Endodermal cell (in vitro differentiated cells): Measurements from ENCODE around the gene KDM1A. TPM values are rescaled to one million over a fixed set of nuclear protein-coding genes. Genes with fewer than 3 reads are reported as not detected.
A peak's percentile ranks its signal among the peaks of the same experiment; 100 is the strongest.

Experiments used
- DNase-seq: peaks from one replicate; pipeline ENCODE4 v3.0.0-alpha.2; 2017
- H3K27ac ChIP-seq: 2 replicates; pipeline ENCODE4 v1.5.1; 2013; ENCODE audit warnings: mild to moderate bottlenecking, low read depth, low read length, moderate library complexity
- H3K27me3 ChIP-seq: 2 replicates; pipeline ENCODE4 v1.6.1; 2013; ENCODE audit warnings: mild to moderate bottlenecking, low read length, moderate library complexity; ENCODE audit not compliant: insufficient read depth, control insufficient read depth, poor library complexity, severe bottlenecking
- H3K36me3 ChIP-seq: 2 replicates; pipeline ENCODE4 v1.7.0; 2013; ENCODE audit warnings: mild to moderate bottlenecking, low read length, moderate library complexity; ENCODE audit not compliant: control insufficient read depth, insufficient read depth
- H3K4me1 ChIP-seq: one replicate; pipeline ENCODE4 v1.7.0; 2013; ENCODE audit warnings: low read length; ENCODE audit not compliant: control insufficient read depth, insufficient read depth
- H3K4me3 ChIP-seq: 2 replicates; pipeline ENCODE4 v1.5.1; 2013; ENCODE audit warnings: mild to moderate bottlenecking, low read length, moderate library complexity
- H3K9ac ChIP-seq: 2 replicates; pipeline ENCODE4 v1.6.1; 2013; ENCODE audit warnings: mild to moderate bottlenecking, low read length, moderate library complexity; ENCODE audit not compliant: poor library complexity, severe bottlenecking; ENCODE audit errors: extremely low read depth
- H3K9me3 ChIP-seq: 2 replicates; pipeline ENCODE4 v1.6.1; 2013; ENCODE audit warnings: mild to moderate bottlenecking, low read length, moderate library complexity; ENCODE audit not compliant: control insufficient read depth
- H3K27ac Mint-ChIP-seq: 2 replicates; pipeline ENCODE4 v1.8.0; 2020; ENCODE audit warnings: mixed read lengths
- H3K27me3 Mint-ChIP-seq: 2 replicates; pipeline ENCODE4 v1.8.0; 2021; ENCODE audit warnings: mild to moderate bottlenecking, mixed read lengths; ENCODE audit not compliant: insufficient read depth
- H3K36me3 Mint-ChIP-seq: 2 replicates; pipeline ENCODE4 v1.8.0; 2020; ENCODE audit warnings: low read depth, mixed read lengths
- H3K4me1 Mint-ChIP-seq: 2 replicates; pipeline ENCODE4 v1.8.0; 2020; ENCODE audit warnings: mixed read lengths
- H3K4me3 Mint-ChIP-seq: 2 replicates; pipeline ENCODE4 v1.8.0; 2020; ENCODE audit warnings: mild to moderate bottlenecking, moderate library complexity, mixed read lengths
- H3K9me3 Mint-ChIP-seq: 2 replicates; pipeline ENCODE4 v1.8.0; 2020; ENCODE audit warnings: mild to moderate bottlenecking, mixed read lengths
- WGBS, 2 experiments: methylation state at CpG; one replicate each; pipeline versions ENCODE4 v1.1.5 to v1.1.7; 2013; ENCODE audit warnings: missing lambda C conversion rate in 2 of 2, mixed read lengths in 1 of 2; ENCODE audit not compliant: insufficient coverage in 1 of 2, insufficient read length in 1 of 2; 5-methylcytosine and 5-hydroxymethylcytosine counted together
- total RNA-seq, 2 donors: library from RNA; stranded (reverse); fragmentation: NEBNext Ultra II Directional in 1 of 2; extraction: Animal tissue kit (Norgen Biotek cat#: 25700) in 1 of 2; gene quantifications; 2 replicates in 1 of 2; 3 replicates in 1 of 2; pipeline ENCODE4 v1.2.1, GENCODE V29; 2021
- TF ChIP-seq, protein P1 (sequence below): fragments of 200-600 bp; sonication (generic); conservative IDR thresholded peaks from 2 replicates; pipeline ENCODE4 v1.5.0; 2021; ENCODE audit warnings: antibody characterized with exemption, mild to moderate bottlenecking

Gene KDM1A
- total RNA-seq, 2 donors from 2014 or later = 153 to 204 TPM

DNA sequence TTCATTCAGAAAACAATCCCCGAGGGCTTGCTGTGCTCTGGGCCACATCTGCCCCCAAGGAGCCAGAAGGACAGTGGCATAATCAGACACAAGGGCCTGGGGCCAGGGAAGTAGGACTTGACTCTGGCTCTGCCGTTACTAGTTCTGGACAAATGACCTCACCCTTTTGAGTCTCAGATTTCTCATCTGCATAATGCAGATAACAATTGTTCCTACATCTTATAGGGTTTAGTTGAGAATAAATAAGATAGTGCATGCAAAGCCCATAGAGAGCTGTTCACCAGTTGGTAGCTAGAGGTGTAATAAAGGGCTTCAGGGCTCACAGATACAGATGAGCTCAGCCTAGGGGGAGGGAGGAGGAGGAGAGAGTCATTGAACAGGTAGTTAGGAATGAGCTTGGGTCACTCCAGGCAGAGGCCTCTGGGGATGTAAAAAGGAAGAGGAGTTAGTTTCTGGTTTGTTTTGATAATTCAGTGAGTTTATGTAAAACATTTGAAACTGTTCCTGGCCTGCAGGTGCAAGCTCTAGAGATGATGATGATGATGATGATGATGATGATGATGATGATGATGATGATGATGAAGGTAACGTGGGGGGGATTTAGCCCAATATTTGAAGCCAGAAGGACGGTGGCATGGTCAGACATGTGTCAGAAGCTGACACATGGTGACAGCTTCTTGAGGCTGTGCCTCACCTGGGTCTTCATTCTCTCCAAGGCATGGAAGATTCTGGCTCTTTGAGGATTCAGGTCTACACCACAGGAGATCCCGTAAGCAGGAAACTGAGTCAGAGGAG lies 47.5 kb upstream of the KDM1A start:
- H3K27ac ChIP-seq = no peak overlapping the region
- TF ChIP-seq, protein P1, sequence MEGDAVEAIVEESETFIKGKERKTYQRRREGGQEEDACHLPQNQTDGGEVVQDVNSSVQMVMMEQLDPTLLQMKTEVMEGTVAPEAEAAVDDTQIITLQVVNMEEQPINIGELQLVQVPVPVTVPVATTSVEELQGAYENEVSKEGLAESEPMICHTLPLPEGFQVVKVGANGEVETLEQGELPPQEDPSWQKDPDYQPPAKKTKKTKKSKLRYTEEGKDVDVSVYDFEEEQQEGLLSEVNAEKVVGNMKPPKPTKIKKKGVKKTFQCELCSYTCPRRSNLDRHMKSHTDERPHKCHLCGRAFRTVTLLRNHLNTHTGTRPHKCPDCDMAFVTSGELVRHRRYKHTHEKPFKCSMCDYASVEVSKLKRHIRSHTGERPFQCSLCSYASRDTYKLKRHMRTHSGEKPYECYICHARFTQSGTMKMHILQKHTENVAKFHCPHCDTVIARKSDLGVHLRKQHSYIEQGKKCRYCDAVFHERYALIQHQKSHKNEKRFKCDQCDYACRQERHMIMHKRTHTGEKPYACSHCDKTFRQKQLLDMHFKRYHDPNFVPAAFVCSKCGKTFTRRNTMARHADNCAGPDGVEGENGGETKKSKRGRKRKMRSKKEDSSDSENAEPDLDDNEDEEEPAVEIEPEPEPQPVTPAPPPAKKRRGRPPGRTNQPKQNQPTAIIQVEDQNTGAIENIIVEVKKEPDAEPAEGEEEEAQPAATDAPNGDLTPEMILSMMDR = no peak
- H3K9me3 ChIP-seq = no peaks in the 10 kb centered on the region
- H3K4me1 ChIP-seq = peaks cover 6% of the 10 kb centered on the region
- H3K27me3 Mint-ChIP-seq = peaks cover 20% of the 10 kb centered on the region
- 85 to 88% methylated on average over 1 to 5 of the region's 5 CpGs for WGBS, 2 experiments
- H3K4me3 Mint-ChIP-seq = no peak overlapping the region
- no peak overlapping the region for H3K4me3 ChIP-seq
- peaks cover 1% of the 10 kb centered on the region for H3K9me3 Mint-ChIP-seq
- H3K4me1 Mint-ChIP-seq = peaks cover 17% of the 10 kb centered on the region
- no peaks in the 10 kb centered on the region for H3K36me3 ChIP-seq
- DNase-seq = peak; percentile 51
- H3K9ac ChIP-seq = no peak overlapping the region
- H3K27me3 ChIP-seq = peaks cover 25% of the 10 kb centered on the region
- H3K27ac Mint-ChIP-seq = no peak overlapping the region
- H3K36me3 Mint-ChIP-seq = no peaks in the 10 kb centered on the region

DNA sequence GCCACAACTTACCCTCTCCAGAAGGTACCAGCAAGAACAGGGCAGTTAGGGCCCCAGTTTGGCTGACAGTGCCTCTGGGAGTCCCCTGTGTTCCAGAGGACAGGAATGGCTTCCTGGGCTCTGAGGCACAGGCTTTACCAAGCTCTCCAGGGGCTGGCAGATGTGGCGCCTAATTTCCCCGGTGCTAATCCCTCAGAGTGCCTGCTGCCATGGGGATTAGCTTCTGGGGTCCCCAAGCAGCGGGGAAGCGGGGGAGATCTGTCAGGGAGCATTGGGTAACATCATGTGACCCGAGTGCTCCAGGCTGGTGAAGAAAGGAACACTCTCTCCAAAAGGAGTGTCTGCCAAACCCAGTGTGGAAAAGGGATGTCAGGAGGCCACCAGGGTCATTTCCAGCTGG lies 46.5 kb upstream of the KDM1A start, which contains the start of gene LACTBL1:
Gene LACTBL1 (minus strand): TSS at position 107 of the 400 bp plus-strand sequence. CDS start 550 bp downstream, outside the sequence.
- no peaks in the 10 kb centered on the region for H3K36me3 ChIP-seq
- H3K27me3 Mint-ChIP-seq = peaks cover 18% of the 10 kb centered on the region
- peaks cover 17% of the 10 kb centered on the region for H3K4me1 Mint-ChIP-seq
- no peak within 1 kb of the TSS for H3K27ac ChIP-seq
- no peaks in the 10 kb centered on the region for H3K9me3 Mint-ChIP-seq
- H3K27ac Mint-ChIP-seq = no peak within 1 kb of the TSS
- TF ChIP-seq, protein P1 = no peak
- WGBS, 2 experiments = 87 to 95% methylated on average over 4 to 5 of the region's 5 CpGs
- no peak for DNase-seq
- peaks cover 6% of the 10 kb centered on the region for H3K4me1 ChIP-seq
- no peak within 1 kb of the TSS for H3K9ac ChIP-seq
- no peaks in the 10 kb centered on the region for H3K36me3 Mint-ChIP-seq
- H3K4me3 Mint-ChIP-seq = no peak within 1 kb of the TSS
- no peaks in the 10 kb centered on the region for H3K9me3 ChIP-seq
- peaks cover 23% of the 10 kb centered on the region for H3K27me3 ChIP-seq
- H3K4me3 ChIP-seq = no peak within 1 kb of the TSS

DNA sequence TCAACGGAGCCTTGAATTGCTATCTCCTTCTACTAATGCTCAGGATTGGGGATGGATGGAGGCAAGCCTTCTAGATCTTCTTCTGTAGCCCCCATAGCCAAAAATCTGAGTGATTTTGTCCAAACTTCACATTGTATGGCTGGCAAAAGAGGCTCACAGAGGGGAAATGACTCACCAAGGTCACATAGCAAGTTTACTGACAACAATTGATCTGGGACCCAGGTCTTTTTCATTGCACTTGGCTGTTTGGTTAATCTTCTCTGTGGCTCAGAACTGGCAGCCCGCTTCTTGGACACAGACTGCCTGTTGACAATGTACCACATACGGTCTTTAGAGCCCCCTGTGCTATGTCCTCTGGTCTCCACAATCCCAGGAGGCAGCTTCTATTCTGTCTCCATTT lies 43.6 kb upstream of the KDM1A start:
- DNase-seq = no peak
- Histone ChIP-seq H3K9me3 (no peaks in the 10 kb centered on the region), H3K27ac (no peak overlapping the region), H3K4me3 (no peak overlapping the region), H3K4me1 (peaks cover 6% of the 10 kb centered on the region), H3K36me3 (no peaks in the 10 kb centered on the region), H3K9ac (no peak overlapping the region), H3K27me3 (no peaks in the 10 kb centered on the region)
- no peaks in the 10 kb centered on the region for H3K36me3 Mint-ChIP-seq
- peak overlapping the region; percentile 96 for H3K27ac Mint-ChIP-seq
- no peak overlapping the region for H3K4me3 Mint-ChIP-seq
- 89 to 100% methylated on average over 2 to 3 of the region's 3 CpGs for WGBS, 2 experiments
- TF ChIP-seq, protein P1 = no peak
- no peaks in the 10 kb centered on the region for H3K27me3 Mint-ChIP-seq
- no peaks in the 10 kb centered on the region for H3K9me3 Mint-ChIP-seq
- peaks cover 17% of the 10 kb centered on the region for H3K4me1 Mint-ChIP-seq
